ENCODE measurements around the gene GHR.

The GHR gene

DNA sequence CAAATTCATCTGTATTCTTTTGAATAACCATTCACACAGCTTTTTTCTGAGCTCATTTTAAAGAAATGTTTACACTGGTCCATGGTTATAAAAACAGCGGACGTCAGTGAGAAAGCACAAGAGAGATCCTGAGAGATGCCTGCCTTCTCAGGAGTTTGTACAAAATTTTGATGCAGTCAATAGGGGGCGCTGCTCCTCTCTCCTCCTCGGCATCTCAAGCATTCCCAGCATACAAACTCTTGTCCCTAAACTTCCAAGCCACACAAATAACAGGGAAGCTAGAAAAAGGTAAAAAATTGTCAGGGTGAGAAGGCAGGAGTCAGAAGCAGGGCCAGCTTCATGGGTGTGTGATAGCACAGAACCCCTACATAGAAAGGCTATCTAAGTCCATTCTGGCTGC lies 322.2 kb downstream of the GHR start:
- DNase-seq = no peak

DNA sequence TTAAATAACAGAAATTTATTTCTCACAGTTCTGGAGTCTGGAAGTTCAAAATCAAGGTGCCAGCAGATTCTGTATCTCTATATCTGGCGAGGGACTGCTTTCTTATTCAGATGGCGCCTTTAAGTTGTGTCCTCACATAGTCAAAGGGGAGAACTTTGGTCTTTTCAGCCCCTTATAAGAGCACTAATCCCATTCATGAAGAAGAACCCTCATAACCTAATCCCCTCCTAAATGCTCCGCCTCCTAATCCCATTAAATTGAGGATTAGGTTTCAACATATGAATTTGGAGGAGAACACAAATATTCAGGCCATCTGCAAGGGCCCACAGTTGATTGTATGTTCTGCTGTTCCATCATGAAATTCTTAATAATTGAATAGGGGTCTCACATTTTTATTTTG lies 322.6 kb downstream of the GHR start:
- DNase-seq = no peak

DNA sequence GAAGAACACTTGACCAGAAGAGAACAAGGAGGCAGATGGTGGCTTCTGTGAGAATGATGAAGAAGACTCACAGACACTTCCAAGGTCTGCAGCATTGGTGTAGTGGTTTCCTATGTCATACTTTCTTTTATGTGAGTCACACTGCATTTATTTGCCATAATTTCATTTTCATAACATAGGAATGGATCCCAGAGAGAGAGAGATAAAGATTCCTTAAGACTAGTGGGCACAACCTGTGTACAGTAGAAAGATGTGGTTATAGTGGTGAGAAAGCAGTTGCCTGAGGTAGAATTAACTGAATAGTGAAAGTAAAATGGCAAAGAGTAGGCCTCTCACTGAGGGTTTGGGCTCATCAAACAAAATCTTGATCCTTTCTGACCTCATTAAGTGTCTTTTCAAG lies 325.8 kb downstream of the GHR start:
- DNase-seq = no peak

DNA sequence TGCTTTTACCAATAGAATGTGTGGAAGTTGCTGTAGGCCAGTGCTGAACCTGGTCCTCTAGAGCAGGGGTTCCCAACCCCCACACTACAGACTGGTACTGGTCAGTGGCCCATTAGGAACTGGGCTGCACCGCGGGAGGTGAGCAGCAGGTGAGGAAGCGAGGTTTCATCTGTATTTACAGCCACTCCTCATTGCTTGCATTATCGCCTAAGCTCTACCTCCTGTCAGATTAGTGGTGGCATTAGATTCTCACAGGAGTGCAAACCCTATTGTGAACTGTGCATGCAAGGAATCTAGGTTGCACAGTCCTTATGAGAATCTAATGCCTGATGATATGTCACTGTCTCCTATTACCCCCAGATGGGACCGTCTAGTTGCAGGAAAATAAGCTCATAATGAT lies 327.3 kb downstream of the GHR start:
- DNase-seq = no peak

DNA sequence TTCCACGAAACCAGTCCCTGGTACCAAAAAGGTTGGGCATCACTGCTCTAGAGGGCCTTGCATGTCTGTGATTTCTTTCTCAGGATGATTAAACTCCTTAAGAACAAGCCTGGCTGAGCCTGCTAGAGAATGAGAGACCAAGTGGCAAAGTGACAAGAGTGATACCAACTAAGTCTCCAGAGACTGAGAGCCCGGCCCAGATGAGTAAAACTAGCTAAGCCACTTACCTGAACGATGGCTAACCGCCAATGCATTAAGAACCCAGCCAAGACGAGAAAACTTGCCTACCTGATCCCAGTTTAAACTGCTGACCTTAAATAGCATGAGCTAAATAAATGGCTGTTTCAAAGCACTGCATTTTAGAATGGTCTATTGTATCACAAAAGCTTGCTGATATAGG lies 327.8 kb downstream of the GHR start:
- DNase-seq = no peak

DNA sequence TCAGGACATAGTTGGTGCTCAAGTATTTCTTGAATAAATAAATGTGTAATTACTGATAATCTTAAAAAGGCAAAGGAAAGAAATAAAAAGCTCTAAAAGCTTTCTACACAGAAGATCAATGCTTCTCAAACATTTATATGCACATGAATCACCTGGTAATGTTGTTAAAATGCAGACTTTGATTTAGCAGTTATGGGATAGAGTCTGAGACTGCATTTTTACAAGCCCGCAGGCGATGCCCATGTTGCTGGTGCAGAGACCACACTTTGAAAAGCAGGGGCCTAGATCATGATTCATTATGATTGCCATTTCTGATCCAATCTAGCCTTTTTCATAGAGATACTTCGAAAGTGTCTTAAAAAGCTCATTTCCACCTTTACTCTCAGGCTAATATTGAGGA lies 329.9 kb downstream of the GHR start:
- no peak for DNase-seq

DNA sequence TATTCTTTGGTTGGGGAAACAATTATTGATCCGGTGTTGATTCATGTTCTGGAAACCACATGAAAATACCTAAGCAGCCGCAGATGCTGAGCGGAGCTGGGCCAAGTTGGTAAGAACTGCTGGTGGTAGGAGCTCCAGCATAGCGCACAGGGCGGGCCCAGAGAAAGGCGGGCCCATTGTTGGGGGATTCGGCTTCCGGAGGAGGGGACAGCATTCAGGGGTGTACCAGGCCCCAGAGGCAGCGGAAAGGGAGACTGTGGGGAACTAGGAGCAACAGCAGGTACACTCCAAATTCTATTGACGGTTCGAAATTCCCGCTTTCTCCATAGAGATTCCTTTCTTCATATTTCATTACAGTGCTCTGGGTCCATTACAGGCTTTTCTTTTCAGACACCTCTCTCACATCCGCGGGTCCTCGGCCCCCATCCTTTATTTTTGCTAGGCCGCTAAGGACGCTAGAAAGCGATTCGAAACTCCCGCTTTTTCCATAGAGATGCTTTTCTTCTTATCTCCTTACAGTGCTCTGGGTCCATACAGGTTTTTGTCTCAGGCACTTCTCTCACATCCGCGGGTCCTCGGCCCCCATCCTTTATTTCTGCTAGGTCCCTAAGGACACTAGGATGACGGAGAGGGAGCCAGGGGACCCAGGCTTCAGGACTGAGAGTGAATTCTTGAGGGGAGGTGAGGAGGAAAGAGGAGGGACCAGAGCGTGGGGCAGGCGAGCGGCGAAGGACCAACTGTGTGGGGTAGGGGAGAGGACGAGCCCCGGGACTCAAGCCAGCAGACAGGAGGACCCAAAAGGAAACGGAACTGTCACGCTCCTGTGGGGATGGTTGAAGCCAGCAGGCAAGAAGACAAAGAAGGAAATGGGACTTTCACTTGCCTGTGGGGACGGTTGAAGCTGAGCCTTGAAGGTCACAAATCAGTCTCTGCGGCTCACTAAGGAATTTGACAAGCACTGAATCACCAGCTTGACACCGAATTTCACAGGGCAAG lies 333.7 kb downstream of the GHR start, which contains the start of gene CCDC152:
Gene CCDC152 (plus strand): TSS at position 213 of the 996 bp plus-strand sequence. CDS start 2,304 bp downstream, outside the sequence.
- DNase-seq = peak; percentile 60

DNA sequence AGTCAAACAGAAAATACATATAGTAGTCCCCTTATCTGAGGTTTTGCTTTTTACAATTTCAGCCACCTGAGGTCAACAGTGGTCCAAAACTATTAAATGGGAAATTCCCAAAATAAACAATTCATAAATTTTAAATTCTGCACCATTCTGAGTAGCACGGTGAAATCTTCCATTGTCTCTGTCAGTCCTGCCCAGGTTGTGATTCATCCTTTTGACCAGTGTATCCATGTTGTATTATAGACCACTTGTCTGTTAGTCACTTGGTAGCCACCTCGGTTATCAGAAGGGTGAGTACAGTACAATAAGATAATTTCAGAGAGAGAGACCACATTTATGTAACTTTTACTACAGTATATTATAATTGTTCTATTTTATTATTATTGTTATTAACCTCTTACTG lies 336.2 kb downstream of the GHR start:
- DNase-seq = no peak

DNA sequence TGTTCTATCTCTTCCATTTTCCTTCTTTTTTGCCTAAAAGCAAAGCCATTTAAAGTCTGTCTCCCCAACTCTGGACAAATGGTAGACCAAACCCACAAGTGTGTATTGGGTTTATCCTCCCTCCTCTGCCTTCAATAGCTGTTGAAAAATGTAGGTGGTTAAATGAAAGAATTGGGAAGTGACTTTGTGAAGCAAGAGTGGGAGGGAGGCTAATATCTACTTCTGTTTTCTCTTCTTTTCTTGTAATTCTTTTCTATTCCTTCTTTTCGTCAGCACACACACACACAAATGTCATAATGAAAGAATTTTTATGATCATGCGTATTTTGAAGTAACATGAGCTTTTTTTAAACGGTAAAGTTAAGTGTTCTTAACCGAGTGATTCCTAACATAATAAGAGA lies 337.2 kb downstream of the GHR start:
- DNase-seq = no peak

DNA sequence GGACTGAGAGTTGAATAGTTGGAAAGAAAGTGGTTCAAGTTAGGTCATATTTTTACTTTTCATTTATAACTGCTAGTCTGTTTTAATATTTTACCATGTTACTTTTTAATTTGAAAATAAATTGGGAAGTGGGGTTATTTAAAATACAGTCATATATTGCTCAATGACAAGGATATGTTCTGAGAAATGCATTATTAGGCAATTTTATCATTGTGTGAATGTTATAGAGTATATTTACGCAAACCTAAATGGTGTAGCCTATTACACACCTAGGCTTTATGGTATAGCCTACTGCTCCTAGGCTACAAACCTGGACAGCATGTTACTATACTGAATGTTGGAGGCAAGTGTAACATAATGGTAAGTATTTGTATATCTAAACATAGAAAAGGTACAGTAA lies 338.6 kb downstream of the GHR start:
- DNase-seq = no peak

DNA sequence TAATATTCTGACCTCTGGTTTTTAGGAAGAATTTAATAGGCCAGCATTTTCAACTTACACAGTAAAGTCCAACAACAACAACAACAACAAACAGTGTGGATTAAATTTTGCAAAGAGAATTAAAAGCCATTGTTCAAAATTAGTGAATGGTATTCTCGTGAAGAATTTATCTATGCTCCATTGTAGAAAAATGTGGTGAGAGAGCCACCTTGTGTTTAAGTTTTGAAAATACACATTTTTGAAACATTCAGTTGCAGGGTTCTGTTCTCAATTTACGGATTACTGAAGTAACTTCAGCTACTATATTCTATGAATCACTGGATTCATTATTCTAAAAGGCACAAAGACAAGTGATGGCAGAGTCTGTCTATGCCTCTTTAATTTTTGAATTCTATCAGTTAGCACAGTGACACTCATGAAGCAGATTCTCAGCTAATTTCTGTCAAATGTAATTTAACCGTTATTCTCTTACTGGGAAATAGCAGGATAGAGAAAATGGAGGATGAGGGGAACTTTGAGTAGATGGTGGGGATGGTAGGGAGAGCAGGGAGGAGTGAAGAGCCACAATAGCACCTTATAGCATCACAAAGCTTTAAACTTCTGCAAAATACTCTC lies 344.4 kb downstream of the GHR start:
- DNase-seq = peak; percentile 29

DNA sequence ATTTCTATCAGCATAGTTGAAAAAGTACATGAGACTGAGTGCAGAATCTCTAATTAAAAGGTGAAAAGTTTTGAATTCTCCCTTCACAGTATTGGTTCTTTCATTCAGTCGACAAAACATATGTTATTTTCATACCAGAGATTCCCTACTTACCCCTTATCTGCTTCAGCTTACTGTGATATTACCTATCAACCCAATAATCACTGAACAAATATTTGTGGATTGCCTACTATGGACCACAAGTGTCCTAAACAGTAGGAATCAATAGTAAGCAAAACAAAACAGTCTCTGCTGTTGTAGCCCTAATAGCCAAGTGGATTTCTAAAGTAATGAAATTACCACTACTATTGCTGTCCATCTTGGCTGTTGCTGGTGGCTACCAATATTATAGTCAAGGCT lies 344.9 kb downstream of the GHR start:
- no peak for DNase-seq

DNA sequence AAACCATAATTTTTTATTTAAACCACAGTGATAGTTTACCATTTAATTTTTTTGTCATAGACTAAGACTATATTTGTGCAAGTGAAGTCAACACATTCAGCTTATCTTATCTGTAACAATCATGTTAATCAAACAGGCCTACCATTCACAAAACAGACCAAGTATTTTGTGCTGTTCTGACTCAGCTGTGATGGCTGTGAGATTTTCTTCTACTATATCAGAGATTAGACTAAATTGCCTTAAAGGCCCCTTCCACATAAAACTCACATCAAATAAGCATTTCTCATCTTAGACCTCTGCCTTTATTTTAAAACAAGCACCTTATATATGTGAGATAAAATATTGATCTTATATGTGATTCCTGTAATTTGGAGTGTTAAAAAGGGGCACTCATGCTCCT lies 346.8 kb downstream of the GHR start:
- no peak for DNase-seq
